HFFc6 (cell line): ENCODE results near the gene SPNS3. TPM values are rescaled to one million over a fixed set of nuclear protein-coding genes. Genes with fewer than 3 reads are reported as not detected.

Experiments used
- DNase-seq: peaks from one replicate; pipeline ENCODE4 v3.0.0-alpha.2; 2018
- H3K27ac Mint-ChIP-seq: 2 replicates; pipeline ENCODE4 v1.8.0; 2020; ENCODE audit warnings: mild to moderate bottlenecking, mixed read lengths
- H3K27me3 Mint-ChIP-seq: 2 replicates; pipeline ENCODE4 v1.8.0; 2021; ENCODE audit warnings: mild to moderate bottlenecking, moderate library complexity, mixed read lengths; ENCODE audit not compliant: insufficient read depth
- H3K36me3 Mint-ChIP-seq: 2 replicates; pipeline ENCODE4 v1.8.0; 2021; ENCODE audit warnings: low read depth, mixed read lengths
- H3K4me1 Mint-ChIP-seq: 2 replicates; pipeline ENCODE4 v1.8.0; 2020; ENCODE audit warnings: low read depth, mixed read lengths
- H3K4me3 Mint-ChIP-seq: 2 replicates; pipeline ENCODE4 v1.8.0; 2020; ENCODE audit warnings: mild to moderate bottlenecking, moderate library complexity, mixed read lengths
- H3K9me3 Mint-ChIP-seq: 2 replicates; pipeline ENCODE4 v1.8.0; 2020; ENCODE audit warnings: mild to moderate bottlenecking, mixed read lengths
- CTCF ChIP-seq: fragments of 200-600 bp; sonication (generic); IDR thresholded peaks from 2 replicates; pipeline ENCODE4 v1.5.0; 2021; ENCODE audit warnings: antibody characterized with exemption, mild to moderate bottlenecking
- total RNA-seq, 6 experiments: library from RNA; stranded (reverse); fragmentation: NEBNext Ultra II Directional; extraction: Animal tissue kit (Norgen Biotek cat#: 25700); gene quantifications; 2 replicates in 1 of 6; 3 replicates in 5 of 6; pipeline ENCODE4 v1.2.3, GENCODE V29; 2021

SPNS3 gene
- total RNA-seq, 6 experiments from 2014 or later: not detected

- DNase-seq: peak; percentile 25
- Mint-ChIP-seq H3K27me3 (0 out of 2 replicates have a peak, but pooled peaks cover under 1% of the 10 kb centered on the region), H3K4me3 (no peak overlapping the region), H3K27ac (no peak overlapping the region), H3K36me3 (no peaks in the 10 kb centered on the region), H3K4me1 (peaks cover 15% of the 10 kb centered on the region), H3K9me3 (no peaks in the 10 kb centered on the region)
- TF ChIP-seq CTCF: no peak
Observed at GRCh38 chr17:4394208-4395110, 39.3 kb upstream of the SPNS3 start.

GRCh38 chr17:4395111-4395478 is 38.6 kb upstream of the SPNS3 start:
- Mint-ChIP-seq H3K4me3 (no peak overlapping the region), H3K36me3 (no peaks in the 10 kb centered on the region), H3K9me3 (no peaks in the 10 kb centered on the region), H3K27ac (no peak overlapping the region), H3K4me1 (peaks cover 15% of the 10 kb centered on the region), H3K27me3 (peaks cover 3% of the 10 kb centered on the region; the same call in 1 of the 2 replicates)
- DNase-seq: no peak
- no peak for TF ChIP-seq CTCF

GRCh38 chr17:4397840-4398239 is 35.9 kb upstream of the SPNS3 start:
- Mint-ChIP-seq H3K9me3 (no peaks in the 10 kb centered on the region), H3K36me3 (no peaks in the 10 kb centered on the region), H3K27me3 (peaks cover 7% of the 10 kb centered on the region), H3K27ac (no peak overlapping the region), H3K4me3 (no peak overlapping the region), H3K4me1 (peaks cover 15% of the 10 kb centered on the region)
- no peak for DNase-seq
- TF ChIP-seq CTCF: no peak

- Mint-ChIP-seq H3K4me1 (no peaks in the 10 kb centered on the region), H3K4me3 (no peak overlapping the region), H3K27me3 (peaks cover 6% of the 10 kb centered on the region), H3K27ac (no peak overlapping the region), H3K36me3 (no peaks in the 10 kb centered on the region), H3K9me3 (no peaks in the 10 kb centered on the region)
- no peak for DNase-seq
- TF ChIP-seq CTCF: no peak
Observed at GRCh38 chr17:4405038-4405669, 28.6 kb upstream of the SPNS3 start.

GRCh38 chr17:4405699-4406098 is 28.0 kb upstream of the SPNS3 start:
- no peak for DNase-seq
- no peak overlapping the region for H3K27ac Mint-ChIP-seq
- TF ChIP-seq CTCF: no peak
- H3K4me1 Mint-ChIP-seq: no peaks in the 10 kb centered on the region
- H3K27me3 Mint-ChIP-seq: peaks cover 6% of the 10 kb centered on the region
- H3K4me3 Mint-ChIP-seq: no peak overlapping the region
- H3K36me3 Mint-ChIP-seq: no peaks in the 10 kb centered on the region
- H3K9me3 Mint-ChIP-seq: no peaks in the 10 kb centered on the region
